ENCODE measurements around the gene WDR1.

- TF ChIP-seq CTCF (IDR thresholded peaks at IDR 0.05; ENCODE audit: low read length) (no peak), EZH2 (IDR thresholded peaks at IDR 0.05; ENCODE audit: borderline replicate concordance, low read length) (no peak)
Measured at GRCh38 chr4:10093801-10094552, 22.6 kb downstream of the WDR1 start.

Data from OCI-LY1 (cell line).